Astrocyte of the spinal cord (primary cell): ENCODE measurements around the gene UBE2C.

Experiments
- DNase-seq: peaks from one replicate; pipeline ENCODE4 v3.0.0; 2011; ENCODE audit warnings: low read depth, low spot score
- H3K4me3 ChIP-seq: 2 replicates; pipeline ENCODE4 v1.5.1; 2011; ENCODE audit warnings: low read depth, mild to moderate bottlenecking, low read length, moderate library complexity
- in situ Hi-C: cut with HindIII; loops from 2 replicates; pipeline ENCODE4 v1.10.0; 2017; ENCODE audit warnings: low sequenced_read_pairs
- TF ChIP-seq, protein P1 (sequence below): IDR thresholded peaks from 2 replicates; pipeline ENCODE4 v1.5.1; 2012; ENCODE audit warnings: low read depth, mild to moderate bottlenecking, low read length, inconsistent platforms

The UBE2C gene

DNA sequence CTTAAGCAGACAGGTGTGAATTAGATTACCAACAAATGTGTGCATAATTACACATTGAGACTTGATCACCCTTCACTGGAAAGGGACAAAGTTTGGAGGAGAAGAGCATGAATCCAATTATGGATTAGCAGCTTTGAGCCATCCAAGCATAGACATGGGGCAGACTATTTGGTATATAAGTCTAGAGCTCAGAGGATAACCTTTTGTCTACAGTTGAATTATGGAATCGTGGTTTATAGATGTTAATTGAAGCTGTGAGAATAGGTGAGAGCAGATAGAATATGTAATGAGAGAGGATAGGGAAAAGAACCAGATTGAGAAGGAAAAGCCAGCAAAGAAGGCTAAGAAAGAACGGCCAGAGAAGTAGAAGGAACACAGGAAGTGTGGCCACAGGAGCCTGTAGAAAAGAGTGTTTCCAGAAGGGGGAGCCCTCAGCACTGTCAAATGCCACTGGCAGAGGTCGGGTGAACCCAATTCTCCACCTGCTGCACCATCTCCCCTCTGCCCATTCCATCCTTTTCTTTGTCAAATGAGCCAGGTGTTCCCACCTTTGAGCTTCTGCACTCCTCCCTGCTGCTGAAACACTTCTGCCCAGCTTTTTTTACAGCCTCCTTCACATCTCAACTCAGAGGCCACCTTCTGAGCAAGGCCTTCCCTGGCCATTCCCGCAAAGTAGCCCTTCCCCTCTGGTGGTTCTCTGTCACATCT lies 13.4 kb upstream of the UBE2C start:
- H3K4me3 ChIP-seq, result no peak overlapping the region
- TF ChIP-seq, protein P1, sequence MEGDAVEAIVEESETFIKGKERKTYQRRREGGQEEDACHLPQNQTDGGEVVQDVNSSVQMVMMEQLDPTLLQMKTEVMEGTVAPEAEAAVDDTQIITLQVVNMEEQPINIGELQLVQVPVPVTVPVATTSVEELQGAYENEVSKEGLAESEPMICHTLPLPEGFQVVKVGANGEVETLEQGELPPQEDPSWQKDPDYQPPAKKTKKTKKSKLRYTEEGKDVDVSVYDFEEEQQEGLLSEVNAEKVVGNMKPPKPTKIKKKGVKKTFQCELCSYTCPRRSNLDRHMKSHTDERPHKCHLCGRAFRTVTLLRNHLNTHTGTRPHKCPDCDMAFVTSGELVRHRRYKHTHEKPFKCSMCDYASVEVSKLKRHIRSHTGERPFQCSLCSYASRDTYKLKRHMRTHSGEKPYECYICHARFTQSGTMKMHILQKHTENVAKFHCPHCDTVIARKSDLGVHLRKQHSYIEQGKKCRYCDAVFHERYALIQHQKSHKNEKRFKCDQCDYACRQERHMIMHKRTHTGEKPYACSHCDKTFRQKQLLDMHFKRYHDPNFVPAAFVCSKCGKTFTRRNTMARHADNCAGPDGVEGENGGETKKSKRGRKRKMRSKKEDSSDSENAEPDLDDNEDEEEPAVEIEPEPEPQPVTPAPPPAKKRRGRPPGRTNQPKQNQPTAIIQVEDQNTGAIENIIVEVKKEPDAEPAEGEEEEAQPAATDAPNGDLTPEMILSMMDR, result peak; percentile 84
- peak; percentile 40 for DNase-seq
- in situ Hi-C loops, result no loop called here

DNA sequence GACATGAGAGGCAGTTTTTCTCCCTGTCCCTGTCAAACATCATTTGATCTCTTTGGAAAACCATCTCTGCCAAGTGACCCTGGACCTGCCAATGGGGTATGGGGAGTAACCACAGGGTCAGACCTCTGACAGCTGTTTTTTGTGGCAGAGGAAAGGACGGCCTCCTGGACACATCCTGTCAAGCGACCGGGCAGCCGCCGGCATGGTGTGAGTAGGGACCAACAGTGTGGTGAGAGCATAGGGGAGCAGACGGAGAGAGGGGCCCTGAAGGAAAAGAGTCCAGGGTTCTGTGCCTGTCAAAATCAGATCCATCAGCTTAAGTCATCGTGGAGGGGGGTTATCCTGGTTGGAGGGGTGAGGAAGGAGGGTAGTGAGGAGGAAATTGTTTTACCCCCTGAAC lies 10.6 kb upstream of the UBE2C start:
- no peak for DNase-seq
- no peak overlapping the region for H3K4me3 ChIP-seq
- in situ Hi-C loops, result no loop called here
- TF ChIP-seq, protein P1, result no peak

DNA sequence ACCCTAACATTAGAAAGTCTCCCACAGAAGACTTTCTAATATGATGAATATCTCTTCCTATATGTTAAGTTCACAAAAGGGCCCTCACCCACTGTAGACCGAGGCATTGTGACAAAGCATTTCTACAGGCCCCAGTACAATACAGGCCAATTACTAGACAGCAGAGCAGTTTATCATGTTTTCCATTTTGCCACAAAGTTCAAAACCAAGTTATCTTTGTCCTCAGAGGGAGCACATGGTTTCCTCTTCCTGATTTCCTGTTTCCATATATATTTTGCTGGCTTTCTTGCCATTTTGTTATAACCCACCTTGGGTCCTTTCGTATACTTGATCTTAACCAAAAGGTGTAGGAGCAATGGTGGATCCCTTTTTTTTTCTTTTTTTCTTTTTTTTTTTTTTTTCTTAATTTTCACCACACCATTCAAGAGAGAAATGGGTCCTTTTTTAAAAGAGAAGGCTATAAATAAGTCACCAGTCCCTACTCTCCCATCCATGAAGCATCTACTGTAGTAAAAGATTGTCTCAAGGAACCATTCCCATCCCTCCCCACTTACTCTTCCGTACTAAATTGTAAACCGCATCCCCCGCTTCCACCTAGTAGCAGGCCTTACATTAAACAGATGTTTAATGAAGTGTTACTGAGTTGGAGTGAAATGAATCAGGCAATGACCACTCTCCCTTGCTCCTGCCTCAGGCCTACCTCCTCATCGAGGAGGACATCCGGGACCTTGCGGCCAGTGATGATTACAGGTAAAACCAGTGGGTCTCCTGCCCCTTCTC lies 2.1 kb upstream of the UBE2C start:
- TF ChIP-seq, protein P1, result no peak
- in situ Hi-C loops, result no loop called here
- no peak overlapping the region for H3K4me3 ChIP-seq
- DNase-seq, result no peak

DNA sequence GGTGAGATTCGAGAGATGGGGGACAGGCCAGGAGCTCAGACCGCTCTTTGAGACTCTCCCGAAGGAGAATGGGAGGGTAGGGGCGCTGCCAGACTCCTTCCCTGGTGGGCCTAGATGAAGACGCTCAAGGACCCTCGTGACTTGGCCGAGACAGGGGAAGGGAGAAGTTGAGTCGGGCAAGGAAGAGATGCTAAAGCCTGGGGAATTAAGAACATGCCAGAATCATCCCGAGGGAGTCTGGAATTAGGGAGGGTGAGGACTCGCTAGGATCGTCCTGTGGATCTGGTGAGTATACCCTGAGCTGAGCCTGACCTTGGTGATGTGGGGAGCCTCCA lies 529 bp downstream of the UBE2C start:
- no peak for DNase-seq
- TF ChIP-seq, protein P1, result no peak
- in situ Hi-C loops, result no loop called here
- peak overlapping the region; percentile 83 for H3K4me3 ChIP-seq

DNA sequence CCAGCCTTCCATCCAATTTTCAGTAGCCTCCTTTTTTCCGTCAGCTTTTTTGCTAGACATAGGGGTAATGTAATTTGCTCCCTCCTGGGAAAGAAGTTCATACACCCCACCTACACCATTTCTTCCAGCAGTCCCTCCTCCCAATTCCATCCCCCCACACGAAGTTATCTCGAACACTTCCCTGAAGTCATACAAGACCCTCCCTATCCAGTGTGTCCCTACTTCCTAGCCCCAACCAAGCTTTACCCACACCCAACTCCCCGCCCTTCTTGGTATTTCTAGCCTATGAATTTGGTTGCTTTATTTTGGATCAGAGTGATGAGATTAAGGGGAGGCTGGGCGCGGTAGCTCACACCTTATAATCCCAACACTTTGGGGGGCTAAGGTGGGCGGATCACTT lies 1.0 kb downstream of the UBE2C start:
- TF ChIP-seq, protein P1, result no peak
- no peak for DNase-seq
- in situ Hi-C loops, result no loop called here
- peak overlapping the region; percentile 83 for H3K4me3 ChIP-seq

DNA sequence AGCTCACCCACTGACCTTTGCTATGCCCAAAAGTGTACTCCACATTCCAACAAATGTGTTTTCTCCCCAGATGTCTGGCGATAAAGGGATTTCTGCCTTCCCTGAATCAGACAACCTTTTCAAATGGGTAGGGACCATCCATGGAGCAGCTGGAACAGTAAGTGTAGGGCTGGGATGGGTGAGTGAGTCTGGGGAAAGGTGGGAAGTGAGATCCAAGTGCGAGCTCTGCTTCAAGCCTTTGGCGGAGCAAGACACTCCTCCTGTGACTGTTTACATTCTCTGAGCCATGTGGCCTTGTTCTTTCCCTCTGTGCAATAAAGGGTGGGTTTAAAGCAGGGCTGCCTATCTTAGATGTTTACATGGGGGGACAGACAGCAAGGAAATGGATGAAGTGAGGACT lies 1.9 kb downstream of the UBE2C start:
- no peak for DNase-seq
- H3K4me3 ChIP-seq, result peak overlapping the region; percentile 83
- in situ Hi-C loops, result no loop called here
- TF ChIP-seq, protein P1, result no peak
